IPS-NIHi11 (cell line): ENCODE measurements around the gene TGM5.
"Not testable (repeated sequence)": the region's sequence is repeated elsewhere in the genome, so short reads cannot be mapped to it uniquely, and the experiment has no call there.

ENCODE experiments used
- DNase-seq: peaks from one replicate; pipeline ENCODE4 v3.0.0; 2012; ENCODE audit warnings: mixed read lengths, low spot score

TGM5 gene

DNA sequence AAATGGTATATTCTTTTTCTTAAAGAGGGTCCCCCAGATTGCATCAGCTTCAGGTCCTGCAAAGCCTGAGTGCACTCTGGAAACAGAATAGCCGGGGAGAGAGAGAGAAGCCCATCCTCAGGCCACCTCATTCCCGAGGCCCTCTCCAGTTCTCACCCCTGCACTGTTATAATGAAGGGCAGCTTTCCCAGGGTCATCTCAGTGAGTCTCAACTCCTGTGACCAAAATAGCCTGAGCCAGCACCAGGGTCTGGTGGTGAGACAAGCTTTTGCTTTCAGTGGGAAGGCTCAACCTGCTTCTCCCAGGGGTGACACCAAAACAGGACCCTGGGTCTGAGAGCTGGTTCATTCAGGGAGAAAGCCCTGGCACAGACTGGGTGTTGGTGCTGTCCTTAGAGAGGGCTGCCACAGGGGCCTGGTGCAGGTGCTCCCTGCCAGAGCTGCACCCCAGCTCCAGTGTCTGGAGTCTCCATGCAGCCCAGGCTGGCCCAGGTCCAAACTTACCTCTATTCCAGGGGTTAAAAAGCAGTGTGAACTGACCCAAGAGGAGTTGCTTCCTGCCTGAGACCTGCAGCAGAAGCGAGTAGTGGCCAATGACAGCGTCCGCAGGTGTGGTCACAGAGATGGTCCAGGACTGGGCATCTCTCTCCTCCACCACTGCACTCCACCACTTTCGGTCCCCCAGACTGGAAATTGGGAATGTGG, 52.0 kb downstream of the TGM5 start:
- no peak for DNase-seq

DNA sequence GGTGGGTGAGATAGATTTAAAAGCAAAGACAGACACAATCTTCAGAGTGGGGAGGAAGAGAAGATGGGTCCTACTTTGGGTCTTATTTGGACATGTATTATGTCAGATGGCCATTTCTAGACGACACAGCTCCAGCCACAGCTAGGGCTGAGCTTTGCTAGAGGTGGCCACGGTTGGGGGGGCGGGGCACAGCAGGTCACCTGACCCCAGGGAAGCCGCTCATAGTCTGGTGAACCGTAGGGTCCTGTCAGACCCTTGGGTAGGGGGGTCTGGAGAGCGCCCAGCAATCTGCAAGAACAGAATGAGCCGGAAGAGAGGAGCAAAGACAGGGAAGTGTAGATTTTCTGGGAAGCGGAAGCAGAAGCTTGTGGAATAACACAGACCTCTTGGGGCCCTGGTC, 52.6 kb downstream of the TGM5 start:
- DNase-seq: no peak

- DNase-seq: no peak
These were observed 53.3 kb downstream of the TGM5 start for GRCh38 chr15:43213466-43213865.

- DNase-seq: no peak
These were observed 53.8 kb downstream of the TGM5 start for GRCh38 chr15:43212951-43213350.

- DNase-seq: no peak
These were observed 54.4 kb downstream of the TGM5 start for GRCh38 chr15:43212299-43212698.

DNA sequence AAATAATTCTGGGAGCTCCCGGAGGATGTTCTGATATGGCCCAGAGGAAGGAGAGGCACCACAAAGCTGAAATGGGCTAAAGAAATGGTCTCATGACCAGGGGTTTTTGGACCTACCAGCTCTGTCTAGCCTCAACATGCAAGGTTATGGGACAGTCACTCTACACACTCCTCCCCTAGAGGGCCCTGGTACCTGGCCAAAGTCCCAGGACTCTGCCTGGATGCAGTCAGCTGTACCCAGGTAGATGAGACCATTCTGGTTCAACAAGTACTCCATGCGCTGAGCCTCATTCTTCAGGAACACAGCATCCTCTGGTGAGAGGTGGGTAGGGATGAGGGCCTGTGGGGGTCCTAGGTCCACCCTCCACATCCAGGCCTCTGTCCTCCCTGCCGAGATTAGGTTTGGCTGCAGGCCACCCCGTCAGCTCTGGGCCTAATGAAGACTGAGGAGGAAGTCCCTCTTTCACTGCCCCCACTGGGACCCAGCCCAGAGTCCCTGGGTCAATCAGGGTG, 55.4 kb downstream of the TGM5 start:
- DNase-seq: no peak

GRCh38 chr15:43210807-43211206, 55.9 kb downstream of the TGM5 start:
- DNase-seq: no peak

- no peak for DNase-seq
These were observed 56.5 kb downstream of the TGM5 start for GRCh38 chr15:43210172-43210745.

- DNase-seq: peak; percentile 77
These were observed 57.5 kb downstream of the TGM5 start for GRCh38 chr15:43209059-43209824.

DNA sequence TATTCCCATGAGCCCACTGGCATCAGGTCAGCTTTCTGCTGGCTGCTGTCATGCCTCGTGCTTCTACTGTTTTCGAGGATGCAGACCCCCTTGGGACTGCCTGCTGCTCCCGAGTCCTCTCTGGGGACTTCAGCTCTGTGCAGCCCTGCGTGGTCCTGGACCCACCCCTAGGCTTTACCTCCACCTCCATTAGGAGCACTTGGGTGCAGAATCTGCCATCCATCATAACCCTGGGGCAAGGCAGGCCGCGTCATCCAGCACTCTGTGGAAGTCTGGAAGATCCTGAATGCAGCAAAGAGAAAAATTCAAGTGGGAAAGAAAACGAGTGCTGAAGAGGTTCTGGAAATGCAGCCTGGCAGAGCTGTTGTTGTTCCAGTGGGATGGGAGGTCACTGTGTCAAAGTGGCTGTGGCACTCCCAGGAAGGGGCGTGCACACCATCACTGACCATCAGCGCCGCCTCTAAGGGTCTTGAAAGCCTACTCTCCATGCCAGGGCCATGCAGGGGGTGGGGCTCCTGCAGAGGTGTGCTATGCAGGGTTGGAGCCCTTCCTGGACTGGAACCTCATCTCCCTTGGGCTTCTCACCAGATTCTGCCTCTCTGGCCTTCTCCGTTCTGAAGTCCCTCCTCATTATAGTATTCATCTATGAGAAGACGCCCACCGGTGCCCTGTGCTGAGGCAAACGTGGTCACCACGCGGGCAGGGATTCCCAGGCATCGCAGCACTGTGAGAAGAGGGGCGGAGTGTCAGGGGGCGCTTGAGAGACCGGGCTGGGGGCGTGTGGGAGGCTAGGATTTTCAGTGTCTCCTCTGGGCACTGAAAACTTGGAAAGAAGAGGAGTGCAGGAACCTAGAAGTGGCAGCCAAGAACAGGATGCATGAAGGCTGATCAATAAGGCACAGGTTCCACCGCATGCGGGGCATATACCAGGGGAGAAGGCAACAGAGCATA, 58.4 kb downstream of the TGM5 start:
- DNase-seq: no peak

DNA sequence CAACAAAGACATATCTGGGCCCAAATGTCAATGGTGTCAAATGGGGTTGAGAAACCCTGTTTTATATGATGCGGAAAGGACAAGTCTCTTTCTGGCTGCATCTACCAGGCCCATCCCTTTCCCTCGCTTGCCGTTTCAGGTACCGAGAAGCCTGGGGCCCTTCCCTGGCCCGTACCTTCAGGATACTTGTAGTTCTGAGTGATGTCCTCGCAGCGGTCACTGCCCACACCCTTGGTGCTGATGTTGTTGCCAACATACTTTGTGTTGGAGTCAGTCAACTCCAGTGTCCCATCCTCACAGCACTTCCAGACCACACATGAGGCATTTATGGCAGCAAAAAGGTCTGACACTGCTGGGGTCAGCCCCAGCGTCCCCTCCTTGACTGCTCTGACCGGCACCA, 59.7 kb downstream of the TGM5 start:
- DNase-seq: no peak

- no peak for DNase-seq
These were observed 60.7 kb downstream of the TGM5 start for GRCh38 chr15:43206054-43206453.

DNA sequence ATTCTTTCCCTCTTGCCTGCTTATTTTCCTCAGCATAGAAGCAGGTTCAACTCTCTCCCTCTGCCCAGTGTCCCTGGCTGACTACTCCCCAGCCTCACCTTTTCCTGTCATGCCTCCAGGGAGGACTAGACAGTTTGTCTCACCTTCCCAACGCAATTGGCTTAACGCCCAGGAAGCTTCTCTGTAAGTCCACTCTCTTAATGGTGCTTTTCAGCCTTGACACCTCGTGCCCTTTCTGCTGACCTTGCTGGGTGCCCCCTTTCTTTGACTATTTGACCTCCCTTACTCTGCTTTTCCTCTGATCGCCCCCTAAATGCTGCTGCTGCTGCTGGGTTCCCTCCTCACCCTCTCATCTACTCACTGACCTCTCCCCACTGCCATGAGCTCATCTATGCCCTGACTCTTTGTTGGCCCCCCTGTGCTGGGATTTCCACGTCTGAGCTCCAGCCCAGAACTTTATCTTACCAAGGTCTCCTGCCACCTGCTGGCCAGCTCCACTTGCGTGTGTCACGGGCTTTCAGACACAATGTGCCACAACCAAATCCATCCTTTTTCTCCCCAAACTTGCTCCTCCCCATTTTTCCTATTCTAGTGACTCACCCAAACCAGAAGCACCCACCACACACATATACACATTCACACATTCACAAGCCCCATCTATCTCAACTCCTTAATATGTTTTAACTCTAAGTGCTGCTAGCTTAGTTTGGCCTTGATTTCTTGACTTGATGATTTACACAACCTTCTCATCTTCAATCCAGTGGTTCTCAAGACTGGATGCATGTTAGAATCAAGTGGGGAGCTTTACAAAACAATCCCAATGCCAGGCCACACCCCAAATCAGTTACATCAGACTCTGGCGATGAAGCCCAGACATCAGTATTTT, 62.5 kb downstream of the TGM5 start:
- DNase-seq: peak; percentile 76

DNA sequence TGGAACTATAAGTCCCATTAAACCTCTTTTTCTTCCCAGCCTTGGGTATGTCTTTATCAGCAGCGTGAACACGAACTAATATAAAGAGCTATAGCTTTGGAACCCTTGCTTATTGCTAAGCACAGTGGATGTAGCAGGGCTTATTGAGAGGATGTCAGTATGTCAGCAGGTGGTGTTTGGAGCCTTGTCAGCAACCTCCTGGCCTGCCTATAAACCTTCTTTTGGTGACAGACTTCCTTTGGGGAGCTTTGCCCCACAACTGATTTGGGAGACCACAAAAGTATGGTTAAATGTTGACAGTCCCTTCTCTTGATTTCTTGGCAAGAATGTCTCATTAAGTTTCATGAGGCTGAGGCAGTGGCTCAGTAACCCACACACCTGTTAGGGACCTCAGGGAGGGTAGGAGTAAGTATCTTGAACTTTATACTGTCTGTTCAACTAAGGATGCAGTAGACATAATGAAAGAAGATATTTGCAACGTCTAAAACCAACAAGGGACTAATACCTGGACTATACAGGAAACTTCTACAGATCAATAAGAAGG, 66.7 kb downstream of the TGM5 start:
- DNase-seq: no peak

GRCh38 chr15:43198992-43199391, 67.7 kb downstream of the TGM5 start:
- no peak for DNase-seq

DNA sequence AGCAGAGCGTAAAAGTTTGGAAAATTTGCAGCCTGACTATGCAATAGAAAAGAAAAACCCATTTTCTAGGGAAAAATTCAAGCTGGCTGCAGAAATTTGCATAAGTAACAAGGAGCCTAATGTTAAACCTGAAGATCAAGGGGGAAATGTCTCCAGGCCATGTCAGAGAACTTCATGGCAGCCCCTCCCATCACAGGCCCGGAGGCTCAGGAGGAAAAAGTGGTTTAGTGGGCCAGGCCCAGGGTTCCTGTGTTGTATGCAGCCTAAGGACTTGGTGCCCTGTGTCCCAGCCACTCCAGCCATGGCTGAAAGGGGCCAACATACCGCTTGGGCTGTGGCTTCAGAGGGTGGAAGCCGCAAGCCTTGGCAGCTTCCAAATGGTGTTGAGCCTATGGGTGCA, 68.2 kb downstream of the TGM5 start:
- DNase-seq: not testable (repeated sequence)

- DNase-seq: not testable (repeated sequence)
These were observed 69.0 kb downstream of the TGM5 start for GRCh38 chr15:43197773-43198172.

DNA sequence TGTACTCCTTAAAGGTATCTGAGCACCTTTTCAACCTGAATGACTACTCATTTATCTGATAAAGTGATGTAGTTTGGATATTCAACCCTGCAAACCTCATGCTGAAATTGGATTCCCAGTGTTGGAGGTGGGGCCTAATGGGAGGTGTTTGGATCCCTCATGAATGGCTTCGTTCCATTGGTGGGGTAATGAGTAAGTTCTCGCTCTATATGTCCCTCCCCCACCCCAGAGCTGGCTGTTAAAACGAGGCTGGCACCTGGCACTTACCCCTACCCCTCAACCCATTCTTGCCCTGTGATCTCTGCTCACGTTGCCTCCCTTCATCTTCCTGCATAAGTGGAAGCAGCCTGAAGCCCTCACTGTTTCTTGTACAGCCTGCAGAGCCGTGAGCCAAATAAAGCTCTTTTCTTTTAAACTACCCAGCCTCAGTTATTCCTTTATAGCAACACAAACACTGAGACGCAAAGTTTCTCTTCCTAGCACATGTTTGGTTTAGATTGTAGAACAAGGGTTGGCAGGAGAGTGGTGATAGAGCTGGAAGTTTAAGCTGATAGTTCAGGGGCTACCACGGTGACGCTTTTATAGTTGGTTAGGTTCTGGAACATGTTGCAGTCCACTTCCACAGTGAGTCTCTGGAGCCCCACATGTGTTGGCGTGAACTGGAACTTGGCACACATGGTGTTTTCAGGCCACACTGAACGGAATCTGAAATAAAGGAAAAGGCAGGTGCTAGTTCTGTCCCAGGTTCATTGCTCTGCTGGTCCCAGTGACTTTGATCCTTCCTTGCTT, 69.8 kb downstream of the TGM5 start:
- no peak for DNase-seq

DNA sequence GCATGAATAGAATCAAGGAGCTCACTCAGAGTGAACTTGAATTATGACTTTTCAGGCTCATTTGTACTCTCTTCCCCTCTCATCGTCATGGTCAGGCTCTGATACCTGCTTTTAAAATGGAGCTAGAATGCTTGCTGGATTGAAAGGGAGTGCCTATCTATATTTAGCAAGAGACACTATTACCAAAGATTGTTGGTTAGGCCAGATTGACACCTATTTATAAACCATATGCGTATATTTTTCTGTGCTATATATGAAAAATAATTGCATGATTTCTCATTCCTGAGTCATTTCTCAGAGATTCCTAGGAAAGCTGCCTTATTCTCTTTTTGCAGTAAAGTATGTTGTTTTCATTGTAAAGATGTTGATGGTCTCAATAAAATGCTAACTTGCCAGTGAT, 71.9 kb downstream of the TGM5 start:
- DNase-seq: no peak

DNA sequence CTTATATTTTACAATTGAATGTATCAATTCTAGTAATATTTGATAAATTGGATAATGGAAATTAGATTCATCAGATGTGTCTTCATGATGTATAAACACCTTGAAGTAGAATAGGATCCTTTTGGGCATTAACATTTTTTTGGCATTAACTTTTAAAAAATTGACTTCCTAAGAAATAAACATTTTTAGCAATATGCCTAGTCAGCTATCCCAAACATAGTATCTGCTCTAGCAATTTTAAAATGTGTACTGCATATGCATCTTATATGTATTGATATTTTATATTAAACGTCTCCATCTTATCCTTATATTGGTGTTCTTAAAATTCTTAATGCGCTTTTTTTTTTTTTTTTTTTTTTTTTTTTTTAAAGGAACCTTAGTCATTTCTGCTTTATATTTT, 73.0 kb downstream of the TGM5 start:
- no peak for DNase-seq
